ENCODE results near the gene SELENOW. TPM values are rescaled to one million over a fixed set of nuclear protein-coding genes. Genes with fewer than 3 reads are reported as not detected.

SELENOW gene
- total RNA-seq = 100 to 1,000 TPM; 297 to 525 (median 450) TPM

DNA sequence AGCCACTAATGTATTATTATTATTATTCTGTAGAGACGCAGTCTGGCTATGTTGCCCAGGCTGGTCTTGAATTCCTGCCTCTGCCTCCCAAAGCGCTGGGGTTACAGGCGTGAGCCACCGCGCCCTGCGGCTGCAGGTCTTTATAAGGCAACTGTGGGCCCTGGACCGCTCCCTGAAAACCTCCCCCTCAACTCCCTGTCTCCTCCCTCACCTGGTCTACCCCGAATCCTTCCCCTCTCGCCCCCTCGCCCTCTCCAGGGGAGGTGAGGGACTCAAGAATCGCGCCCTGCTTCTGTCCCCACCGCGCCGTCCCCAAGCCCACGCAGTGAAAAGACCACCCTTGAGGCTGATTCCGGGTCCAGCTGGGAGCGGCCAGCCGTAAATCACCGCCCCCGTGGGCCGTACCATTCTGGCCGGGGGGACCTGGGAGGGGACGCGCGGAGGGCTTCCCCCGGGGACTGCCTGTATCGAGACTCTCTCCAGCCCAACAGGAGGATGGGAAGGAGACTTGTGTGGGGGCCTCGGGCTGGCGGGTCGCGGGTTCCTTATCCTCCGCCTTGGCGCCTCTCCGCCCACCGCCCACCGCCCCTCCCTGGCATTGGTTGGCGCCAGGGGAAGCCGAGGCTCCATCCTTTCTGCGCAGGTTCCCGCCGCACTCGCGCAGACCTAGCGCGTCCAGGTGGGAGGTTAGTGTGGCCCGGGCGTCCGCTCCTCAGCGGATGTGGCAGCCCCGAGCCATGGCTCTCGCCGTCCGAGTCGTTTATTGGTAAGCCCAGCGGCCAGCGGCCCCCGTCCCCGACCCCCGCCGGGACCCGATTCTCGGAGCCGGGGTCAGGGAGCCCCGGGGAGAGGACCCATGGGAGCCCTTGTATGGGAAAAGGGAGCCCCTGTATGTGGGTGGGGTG lies at the start of gene SELENOW:
Gene SELENOW, plus strand, starts transcription at position 655 of the 905 bp plus-strand sequence. Its CDS starts 83 bp downstream, at position 738.
- peak within 1 kb of the TSS; percentile 77 to 96 (median 83) for H3K4me3 ChIP-seq
- no peaks in the 10 kb centered on the region for H3K27me3 ChIP-seq
- TF ChIP-seq CTCF (IDR thresholded peaks at IDR 0.05) (peak in 1 of 3 donors; percentile 12), POLR2AphosphoS5 (IDR thresholded peaks at IDR 0.05) (peak; percentile 88 to 96 (median 93)), POLR2A (IDR thresholded peaks at IDR 0.05) (peak; percentile 93)
- no peaks in the 10 kb centered on the region for H3K9me3 ChIP-seq
- intact Hi-C loops (cut with DNase I; ENCODE audit: low total_unique reads) = no loop called here
- DNase-seq (ENCODE audit: low spot score in 2 of 2) = peak; percentile 62 to 82
- H3K36me3 ChIP-seq = no peaks in the 10 kb centered on the region
- H3K4me1 ChIP-seq = peaks cover 0 to 5% of the 10 kb centered on the region in 2 donors
- peak within 1 kb of the TSS; percentile 98 to 99 for H3K27ac ChIP-seq

DNA sequence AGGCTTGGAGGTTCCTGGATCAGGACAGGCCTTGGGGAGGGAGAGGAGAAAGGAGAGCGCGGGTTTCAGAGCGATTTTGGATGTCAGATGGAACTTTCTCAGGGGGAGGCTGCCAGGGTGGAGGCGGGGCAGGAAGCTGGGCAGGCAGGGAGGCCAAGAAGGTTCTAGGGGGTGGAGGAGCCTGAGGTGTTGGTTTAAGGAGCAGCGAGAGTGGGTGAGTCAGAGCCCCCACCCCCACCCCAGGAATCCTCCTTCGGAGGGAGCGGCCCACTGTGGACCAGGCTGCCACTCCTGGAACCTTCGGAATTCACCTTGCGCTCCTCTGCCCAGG lies 49.1 kb upstream of the SELENOW start:
- peak overlapping the region; percentile 94 to 95 for H3K27ac ChIP-seq
- no peaks in the 10 kb centered on the region for H3K9me3 ChIP-seq
- peak; percentile 89 to 92 for DNase-seq (ENCODE audit: low spot score in 2 of 2)
- intact Hi-C loops (cut with DNase I; ENCODE audit: low total_unique reads) = no loop called here
- peaks cover 3 to 7% of the 10 kb centered on the region in 2 donors for H3K4me1 ChIP-seq
- no peaks in the 10 kb centered on the region for H3K27me3 ChIP-seq
- TF ChIP-seq POLR2AphosphoS5 (IDR thresholded peaks at IDR 0.05) = peak in 2 of 3 donors; percentile 30 to 41
- TF ChIP-seq CTCF (IDR thresholded peaks at IDR 0.05) = no peak
- H3K36me3 ChIP-seq = no peaks in the 10 kb centered on the region
- peak overlapping the region in 2 of 3 donors; percentile 47 to 65 for H3K4me3 ChIP-seq

GRCh38 chr19:47729799-47730520 lies 48.5 kb upstream of the SELENOW start:
- no peaks in the 10 kb centered on the region for H3K9me3 ChIP-seq
- TF ChIP-seq CTCF (IDR thresholded peaks at IDR 0.05) = no peak
- TF ChIP-seq POLR2AphosphoS5 (IDR thresholded peaks at IDR 0.05) = peak in 1 of 3 donors; percentile 9
- TF ChIP-seq POLR2A (IDR thresholded peaks at IDR 0.05) = no peak
- peak overlapping the region; percentile 94 to 95 for H3K27ac ChIP-seq
- peak overlapping the region in 2 of 3 donors; percentile 47 to 65 for H3K4me3 ChIP-seq
- H3K4me1 ChIP-seq = peaks cover 3 to 7% of the 10 kb centered on the region in 2 donors
- no peaks in the 10 kb centered on the region for H3K36me3 ChIP-seq
- no peaks in the 10 kb centered on the region for H3K27me3 ChIP-seq
- intact Hi-C loops (cut with DNase I; ENCODE audit: low total_unique reads) = no loop called here
- peak; percentile 78 to 88 for DNase-seq (ENCODE audit: low spot score in 2 of 2)

DNA sequence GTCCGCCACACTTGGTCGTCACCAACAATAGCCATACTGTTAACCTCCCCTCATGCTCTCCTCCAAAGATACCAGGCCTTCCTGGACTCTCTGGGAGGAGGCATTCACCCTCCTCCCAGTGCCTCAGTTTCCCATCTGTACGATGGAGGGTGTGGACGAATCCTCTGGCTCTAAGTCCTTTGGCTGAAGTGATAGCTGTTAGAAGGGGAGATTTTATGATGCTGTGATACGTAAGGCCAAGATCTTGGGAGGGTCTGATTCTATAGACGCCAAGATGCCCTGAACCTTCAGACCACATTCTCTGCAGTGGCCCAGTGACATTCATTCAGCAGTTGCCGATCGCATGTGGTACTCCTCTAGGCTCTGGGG lies 48.0 kb upstream of the SELENOW start:
- H3K36me3 ChIP-seq = no peaks in the 10 kb centered on the region
- no peaks in the 10 kb centered on the region for H3K27me3 ChIP-seq
- no peaks in the 10 kb centered on the region for H3K9me3 ChIP-seq
- TF ChIP-seq CTCF (IDR thresholded peaks at IDR 0.05) (no peak), POLR2AphosphoS5 (IDR thresholded peaks at IDR 0.05) (no peak), POLR2A (IDR thresholded peaks at IDR 0.05) (no peak)
- peak overlapping the region in 1 of 3 donors; percentile 65 for H3K4me3 ChIP-seq
- peak overlapping the region; percentile 94 to 95 for H3K27ac ChIP-seq
- H3K4me1 ChIP-seq = peaks cover 3 to 7% of the 10 kb centered on the region in 2 donors
- intact Hi-C loops (cut with DNase I; ENCODE audit: low total_unique reads) = no loop called here
- DNase-seq (ENCODE audit: low spot score in 2 of 2) = no peak

GRCh38 chr19:47730910-47731309 lies 47.6 kb upstream of the SELENOW start:
- Histone ChIP-seq H3K27ac (peak overlapping the region; percentile 94 to 95), H3K4me1 (peaks cover 3 to 7% of the 10 kb centered on the region in 2 donors), H3K36me3 (no peaks in the 10 kb centered on the region), H3K27me3 (no peaks in the 10 kb centered on the region), H3K4me3 (no peak overlapping the region), H3K9me3 (no peaks in the 10 kb centered on the region)
- TF ChIP-seq POLR2A (IDR thresholded peaks at IDR 0.05) (no peak), CTCF (IDR thresholded peaks at IDR 0.05) (no peak), POLR2AphosphoS5 (IDR thresholded peaks at IDR 0.05) (no peak)
- intact Hi-C loops (cut with DNase I; ENCODE audit: low total_unique reads) = no loop called here
- no peak for DNase-seq (ENCODE audit: low spot score in 2 of 2)

Measured in breast epithelium (tissue), 4 donors.